ENCODE results near the gene FAM20A.

DNA sequence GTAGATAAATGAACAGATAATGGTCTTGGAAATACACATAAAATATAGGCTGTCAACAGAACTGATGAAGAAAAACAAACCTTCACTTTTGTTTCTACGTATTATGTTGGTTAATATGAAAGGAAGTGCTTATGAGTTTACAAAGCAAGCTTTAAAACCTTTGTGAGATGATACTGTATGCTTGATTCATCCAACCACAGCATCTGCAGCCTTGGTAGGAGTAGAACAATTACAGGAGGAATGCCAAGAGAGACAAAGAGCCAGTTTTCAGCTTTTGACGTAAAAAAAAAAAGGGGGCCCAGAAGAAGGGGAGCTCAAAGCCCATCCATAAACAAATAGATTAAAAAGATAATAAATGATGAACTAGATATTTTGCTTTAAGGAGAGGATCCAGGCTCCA, 13.3 kb downstream of the FAM20A start:
- TF ChIP-seq CTCF (IDR thresholded peaks at IDR 0.05; ENCODE audit: low read depth, low read length) (no peak), EZH2phosphoT487 (IDR thresholded peaks at IDR 0.05; ENCODE audit: low read depth) (no peak)

Data from OCI-LY3 (cell line).